ENCODE results near the gene ULK2. TPM values are rescaled to one million over a fixed set of nuclear protein-coding genes. Genes with fewer than 3 reads are reported as not detected.

The ULK2 gene
- total RNA-seq, 2 experiments from 2014 or later, result 6.8 TPM; not detected in 1

DNA sequence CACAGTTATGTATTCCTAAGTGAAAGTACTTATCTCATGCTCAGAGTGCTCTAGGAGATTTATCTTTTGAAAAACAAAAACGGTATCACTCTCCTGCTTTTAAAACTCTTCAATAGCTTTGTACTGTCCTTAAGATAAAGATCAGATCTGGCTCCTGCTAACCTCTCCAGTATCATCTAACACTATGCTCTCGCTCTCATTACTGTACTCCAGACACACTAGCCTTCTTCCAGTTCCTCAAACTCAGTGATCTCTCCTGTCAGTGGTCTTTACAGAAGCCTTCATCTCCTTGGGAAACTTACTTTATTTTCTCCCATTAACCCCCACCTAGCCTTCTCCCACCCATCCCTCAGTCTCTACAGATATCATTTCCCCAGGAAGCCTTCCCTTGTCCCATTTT, 10.1 kb downstream of the ULK2 start:
- ChIA-PET CTCF (ENCODE audit: unreplicated experiment) (no interaction called here), POLR2A (interaction anchor here (1.0 kb wide), 1 partner anchor 67 kb away, joined by 3 read pairs; no protein-coding TSS in a partner anchor)
- Histone ChIP-seq H3K4me3 (ENCODE audit: low read depth, low read length, poor library complexity, severe bottlenecking) (no peak overlapping the region), H2AFZ (ENCODE audit: low read length) (no peak overlapping the region), H3K27ac (ENCODE audit: low read depth, low read length, poor library complexity, severe bottlenecking) (no peak overlapping the region), H3K36me3 (ENCODE audit: insufficient read depth, low read length) (no peaks in the 10 kb centered on the region), H3K4me2 (ENCODE audit: low read length) (no peak overlapping the region), H4K20me1 (ENCODE audit: insufficient read depth, low read length) (no peaks in the 10 kb centered on the region), H3K4me1 (ENCODE audit: insufficient read depth, low read length, poor library complexity, severe bottlenecking) (no peaks in the 10 kb centered on the region), H3K79me2 (ENCODE audit: insufficient read depth, low read depth, low read length) (no peaks in the 10 kb centered on the region), H3K9me3 (ENCODE audit: low read length) (no peaks in the 10 kb centered on the region), H3K9me2 (ENCODE audit: insufficient read depth, low read length) (no peaks in the 10 kb centered on the region)
- no peak for DNase-seq (ENCODE audit: low spot score)
- intact Hi-C loops (cut with micrococcal nuclease; ENCODE audit: unreplicated experiment), result no loop called here
- no TSS peak for BruUV-seq (replicated peaks)
- TF ChIP-seq EZH2phosphoT487 (IDR thresholded peaks at IDR 0.05; ENCODE audit: borderline replicate concordance, low read depth, low read length), result no peak
- TF ChIP-seq, protein P1, sequence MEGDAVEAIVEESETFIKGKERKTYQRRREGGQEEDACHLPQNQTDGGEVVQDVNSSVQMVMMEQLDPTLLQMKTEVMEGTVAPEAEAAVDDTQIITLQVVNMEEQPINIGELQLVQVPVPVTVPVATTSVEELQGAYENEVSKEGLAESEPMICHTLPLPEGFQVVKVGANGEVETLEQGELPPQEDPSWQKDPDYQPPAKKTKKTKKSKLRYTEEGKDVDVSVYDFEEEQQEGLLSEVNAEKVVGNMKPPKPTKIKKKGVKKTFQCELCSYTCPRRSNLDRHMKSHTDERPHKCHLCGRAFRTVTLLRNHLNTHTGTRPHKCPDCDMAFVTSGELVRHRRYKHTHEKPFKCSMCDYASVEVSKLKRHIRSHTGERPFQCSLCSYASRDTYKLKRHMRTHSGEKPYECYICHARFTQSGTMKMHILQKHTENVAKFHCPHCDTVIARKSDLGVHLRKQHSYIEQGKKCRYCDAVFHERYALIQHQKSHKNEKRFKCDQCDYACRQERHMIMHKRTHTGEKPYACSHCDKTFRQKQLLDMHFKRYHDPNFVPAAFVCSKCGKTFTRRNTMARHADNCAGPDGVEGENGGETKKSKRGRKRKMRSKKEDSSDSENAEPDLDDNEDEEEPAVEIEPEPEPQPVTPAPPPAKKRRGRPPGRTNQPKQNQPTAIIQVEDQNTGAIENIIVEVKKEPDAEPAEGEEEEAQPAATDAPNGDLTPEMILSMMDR (conservative IDR thresholded peaks at IDR 0.05; ENCODE audit: low read length), result no peak

DNA sequence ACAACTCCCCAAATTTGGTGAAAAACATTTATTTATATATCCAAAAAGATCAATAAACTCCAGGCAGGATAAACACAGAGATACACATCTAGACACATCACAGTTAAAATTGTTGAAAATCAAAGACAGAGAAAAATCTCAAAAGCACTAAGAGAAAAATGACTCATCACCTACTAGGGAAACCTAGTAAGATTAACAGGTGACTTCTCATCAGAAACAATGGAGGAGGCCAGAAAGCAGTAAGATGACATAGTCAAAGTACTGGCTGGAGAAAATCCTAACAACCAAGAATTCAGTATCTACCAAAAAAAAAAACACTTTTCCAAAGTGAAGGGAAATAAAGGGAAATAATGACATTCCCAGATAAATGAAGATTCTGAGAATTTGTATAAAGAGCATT, 33.8 kb downstream of the ULK2 start:
- BruUV-seq (replicated peaks), result no TSS peak
- POLR2A ChIA-PET, result no interaction called here
- Histone ChIP-seq H3K4me1 (ENCODE audit: insufficient read depth, low read length, poor library complexity, severe bottlenecking) (no peaks in the 10 kb centered on the region), H3K79me2 (ENCODE audit: insufficient read depth, low read depth, low read length) (no peaks in the 10 kb centered on the region), H4K20me1 (ENCODE audit: insufficient read depth, low read length) (no peaks in the 10 kb centered on the region), H2AFZ (ENCODE audit: low read length) (no peak overlapping the region), H3K4me2 (ENCODE audit: low read length) (no peak overlapping the region), H3K9me2 (ENCODE audit: insufficient read depth, low read length) (no peaks in the 10 kb centered on the region), H3K27ac (ENCODE audit: low read depth, low read length, poor library complexity, severe bottlenecking) (no peak overlapping the region), H3K9me3 (ENCODE audit: low read length) (no peaks in the 10 kb centered on the region), H3K4me3 (ENCODE audit: low read depth, low read length, poor library complexity, severe bottlenecking) (no peak overlapping the region), H3K36me3 (ENCODE audit: insufficient read depth, low read length) (no peaks in the 10 kb centered on the region)
- TF ChIP-seq, protein P1 (conservative IDR thresholded peaks at IDR 0.05; ENCODE audit: low read length), result no peak
- no peak for TF ChIP-seq EZH2phosphoT487 (IDR thresholded peaks at IDR 0.05; ENCODE audit: borderline replicate concordance, low read depth, low read length)
- no peak for DNase-seq (ENCODE audit: low spot score)
- intact Hi-C loops (cut with micrococcal nuclease; ENCODE audit: unreplicated experiment), result no loop called here
- CTCF ChIA-PET (ENCODE audit: unreplicated experiment), result no interaction called here

DNA sequence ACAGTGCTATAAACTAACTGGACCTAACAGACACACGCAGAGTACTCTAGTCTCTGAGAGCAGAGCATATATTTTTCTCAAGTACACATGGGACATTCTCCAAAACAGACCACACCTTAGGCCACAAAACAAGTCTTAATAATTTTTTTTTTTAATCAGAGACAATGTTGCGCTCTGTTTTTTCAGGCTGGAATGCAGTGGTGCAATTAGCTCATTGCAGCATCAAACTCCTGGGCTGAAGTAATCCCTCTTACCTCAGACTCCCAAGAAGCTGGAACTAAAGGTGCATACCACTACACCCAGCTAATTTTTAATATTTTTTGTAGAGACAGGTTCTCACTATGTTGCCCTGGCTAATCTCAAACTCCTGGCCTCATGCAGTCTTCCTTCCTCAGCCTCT, 37.7 kb downstream of the ULK2 start:
- POLR2A ChIA-PET, result no interaction called here
- intact Hi-C loops (cut with micrococcal nuclease; ENCODE audit: unreplicated experiment), result no loop called here
- CTCF ChIA-PET (ENCODE audit: unreplicated experiment), result no interaction called here

More for the DNA sequence above, 37.7 kb downstream of the ULK2 start:
- DNase-seq (ENCODE audit: low spot score), result no peak
- Histone ChIP-seq H3K79me2 (ENCODE audit: insufficient read depth, low read depth, low read length) (no peaks in the 10 kb centered on the region), H3K4me1 (ENCODE audit: insufficient read depth, low read length, poor library complexity, severe bottlenecking) (no peaks in the 10 kb centered on the region), H3K27ac (ENCODE audit: low read depth, low read length, poor library complexity, severe bottlenecking) (no peak overlapping the region), H3K4me2 (ENCODE audit: low read length) (no peak overlapping the region), H2AFZ (ENCODE audit: low read length) (no peak overlapping the region), H3K36me3 (ENCODE audit: insufficient read depth, low read length) (no peaks in the 10 kb centered on the region), H4K20me1 (ENCODE audit: insufficient read depth, low read length) (no peaks in the 10 kb centered on the region), H3K9me3 (ENCODE audit: low read length) (no peaks in the 10 kb centered on the region), H3K4me3 (ENCODE audit: low read depth, low read length, poor library complexity, severe bottlenecking) (no peak overlapping the region), H3K9me2 (ENCODE audit: insufficient read depth, low read length) (no peaks in the 10 kb centered on the region)
- TF ChIP-seq, protein P1 (conservative IDR thresholded peaks at IDR 0.05; ENCODE audit: low read length), result no peak
- TF ChIP-seq EZH2phosphoT487 (IDR thresholded peaks at IDR 0.05; ENCODE audit: borderline replicate concordance, low read depth, low read length), result no peak
- no TSS peak for BruUV-seq (replicated peaks)

Measured in OCI-LY7 (cell line).